Measurements from ENCODE around the gene ZNF385C.

DNA sequence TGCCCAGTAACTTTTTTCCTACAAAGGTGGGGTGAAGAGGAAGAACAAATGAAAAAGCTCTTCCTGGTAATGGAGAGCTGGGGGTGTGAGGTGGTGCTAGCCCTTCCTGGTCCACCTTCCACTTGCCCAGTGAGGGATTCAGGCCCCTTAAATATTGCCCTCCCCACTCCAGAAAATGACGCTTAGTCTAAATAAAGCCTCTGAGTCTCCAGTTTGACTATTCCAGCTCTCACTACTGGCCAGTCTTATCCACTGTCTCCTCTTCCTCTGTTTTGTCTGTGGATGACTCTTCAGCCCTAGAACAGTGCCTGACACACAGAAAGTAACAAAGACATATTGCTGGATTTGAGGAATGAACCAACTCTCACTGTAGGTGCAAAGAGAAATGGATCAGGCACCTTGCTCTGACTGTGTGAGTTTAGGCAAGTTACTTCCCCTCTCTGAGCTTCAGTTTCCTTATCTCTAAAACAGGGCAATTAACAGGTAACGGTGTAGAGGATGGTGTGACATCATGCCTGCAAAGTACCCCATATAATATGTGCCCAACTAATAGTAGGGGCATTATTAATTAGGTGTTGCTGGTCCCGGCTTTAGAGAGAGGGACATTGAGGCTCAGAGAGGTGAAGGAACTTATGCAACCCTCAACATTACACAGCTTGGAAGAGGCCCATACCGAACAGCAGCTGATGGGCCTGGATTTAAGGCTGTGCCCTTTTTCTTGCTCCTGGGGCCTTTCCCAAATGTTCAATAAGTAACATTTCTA, 21.3 kb downstream of the ZNF385C start:
- no peak for TF ChIP-seq CTCF (IDR thresholded peaks at IDR 0.05)
- no peak for TF ChIP-seq POLR2A (IDR thresholded peaks at IDR 0.05)
